Neural progenitor cell (in vitro differentiated cells): ENCODE data around the gene SAP30L.

Source experiments
- CTCF ChIP-seq: fragments of 200-600 bp; sonication (generic); IDR thresholded peaks from 2 replicates; pipeline ENCODE4 v1.5.1; 2017; ENCODE audit warnings: antibody characterized with exemption, mild to moderate bottlenecking
- EZH2 ChIP-seq: fragments of 200-600 bp; sonication (generic); IDR thresholded peaks from 2 replicates; pipeline ENCODE4 v1.6.1; 2017; ENCODE audit warnings: antibody characterized with exemption, mild to moderate bottlenecking, moderate library complexity
- EZH2phosphoT487 ChIP-seq: fragments of 200-600 bp; sonication (generic); IDR thresholded peaks from 2 replicates; pipeline ENCODE4 v1.6.1; 2017; ENCODE audit warnings: antibody characterized with exemption

GRCh38 chr5:154478224-154478565 lies 32.4 kb downstream of the SAP30L start, which contains the start of gene HAND1:
- TF ChIP-seq CTCF (no peak), EZH2 (no peak), EZH2phosphoT487 (no peak)
